ENCODE results near the gene TVP23A. TPM values are rescaled to one million over a fixed set of nuclear protein-coding genes. Genes with fewer than 3 reads are reported as not detected.

The TVP23A gene
- total RNA-seq, 6 experiments from 2014 or later, result 0.06 to 0.22 (median 0.13) TPM; not detected in 1

DNA sequence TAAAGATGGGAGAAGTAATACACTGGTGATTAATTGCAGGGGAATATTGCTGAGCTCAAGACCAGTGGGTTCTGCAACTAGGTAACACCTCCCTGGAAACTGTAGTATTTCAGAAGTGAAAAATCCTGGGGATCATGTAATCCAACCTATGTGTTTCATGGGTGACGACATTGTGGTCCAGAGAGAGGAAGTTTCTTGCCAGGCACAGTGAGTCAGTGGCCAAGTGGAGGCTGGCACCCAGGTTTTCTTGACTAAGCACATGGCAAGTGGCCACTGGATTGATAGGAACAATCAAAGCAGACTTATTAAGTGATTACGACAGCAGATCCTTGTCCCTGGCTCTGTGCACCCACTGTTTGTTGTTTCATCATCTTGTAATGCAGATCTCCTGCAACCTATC is 43.8 kb upstream of the TVP23A start:
- no peaks in the 10 kb centered on the region for H3K36me3 ChIP-seq
- ATAC-seq (peak; percentile 59 to 94 (median 92)), DNase-seq (peak; percentile 59 to 75 (median 71))
- intact Hi-C loops (cut with DNase I), result no loop called here
- H3K27me3 ChIP-seq, result no peaks in the 10 kb centered on the region
- peaks cover 0 to 6% (median 0%) of the 10 kb centered on the region in 4 donors for H3K4me1 ChIP-seq
- no peak overlapping the region for H3K27ac ChIP-seq
- no peaks in the 10 kb centered on the region for H3K9me3 ChIP-seq
- WGBS (ENCODE audit: insufficient coverage, low coverage, low lambda C conversion rate, missing lambda C conversion rate), result 20% methylated on average over 2 of the region's 2 CpGs
- TF ChIP-seq POLR2A (IDR thresholded peaks at IDR 0.05), result no peak
- TF ChIP-seq, protein P1, sequence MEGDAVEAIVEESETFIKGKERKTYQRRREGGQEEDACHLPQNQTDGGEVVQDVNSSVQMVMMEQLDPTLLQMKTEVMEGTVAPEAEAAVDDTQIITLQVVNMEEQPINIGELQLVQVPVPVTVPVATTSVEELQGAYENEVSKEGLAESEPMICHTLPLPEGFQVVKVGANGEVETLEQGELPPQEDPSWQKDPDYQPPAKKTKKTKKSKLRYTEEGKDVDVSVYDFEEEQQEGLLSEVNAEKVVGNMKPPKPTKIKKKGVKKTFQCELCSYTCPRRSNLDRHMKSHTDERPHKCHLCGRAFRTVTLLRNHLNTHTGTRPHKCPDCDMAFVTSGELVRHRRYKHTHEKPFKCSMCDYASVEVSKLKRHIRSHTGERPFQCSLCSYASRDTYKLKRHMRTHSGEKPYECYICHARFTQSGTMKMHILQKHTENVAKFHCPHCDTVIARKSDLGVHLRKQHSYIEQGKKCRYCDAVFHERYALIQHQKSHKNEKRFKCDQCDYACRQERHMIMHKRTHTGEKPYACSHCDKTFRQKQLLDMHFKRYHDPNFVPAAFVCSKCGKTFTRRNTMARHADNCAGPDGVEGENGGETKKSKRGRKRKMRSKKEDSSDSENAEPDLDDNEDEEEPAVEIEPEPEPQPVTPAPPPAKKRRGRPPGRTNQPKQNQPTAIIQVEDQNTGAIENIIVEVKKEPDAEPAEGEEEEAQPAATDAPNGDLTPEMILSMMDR (IDR thresholded peaks at IDR 0.05), result no peak
- H3K4me3 ChIP-seq, result no peak overlapping the region

DNA sequence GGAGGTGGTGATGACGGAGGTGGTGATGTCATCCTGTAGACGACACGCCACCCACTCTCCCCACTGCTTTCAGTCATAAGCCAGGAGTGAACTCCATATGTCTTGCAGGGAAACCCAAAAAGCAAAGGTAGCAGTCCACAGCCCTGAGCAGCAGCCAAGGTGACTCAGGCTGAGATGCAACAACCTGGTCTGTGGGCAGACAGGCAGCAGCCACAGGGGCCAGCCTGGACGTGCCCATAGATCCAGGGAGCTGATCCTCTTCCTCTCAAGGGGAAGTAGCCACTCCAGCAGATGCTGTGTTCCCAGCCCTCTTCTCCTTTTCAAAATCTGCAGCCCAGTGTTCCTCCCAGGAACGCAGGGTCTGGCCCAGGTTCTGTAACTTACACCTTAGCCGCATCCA is 41.1 kb upstream of the TVP23A start:
- DNase-seq (peak in 1 of 3 donors; percentile 26), ATAC-seq (no peak)
- no peaks in the 10 kb centered on the region for H3K9me3 ChIP-seq
- no peak overlapping the region for H3K4me3 ChIP-seq
- TF ChIP-seq, protein P1 (IDR thresholded peaks at IDR 0.05), result no peak
- WGBS (ENCODE audit: insufficient coverage, low coverage, low lambda C conversion rate, missing lambda C conversion rate), result 78% methylated on average over 5 of the region's 6 CpGs
- no peaks in the 10 kb centered on the region for H3K27me3 ChIP-seq
- H3K36me3 ChIP-seq, result no peaks in the 10 kb centered on the region
- no peak overlapping the region for H3K27ac ChIP-seq
- peaks cover 0 to 6% (median 0%) of the 10 kb centered on the region in 4 donors for H3K4me1 ChIP-seq
- intact Hi-C loops (cut with DNase I), result no loop called here

DNA sequence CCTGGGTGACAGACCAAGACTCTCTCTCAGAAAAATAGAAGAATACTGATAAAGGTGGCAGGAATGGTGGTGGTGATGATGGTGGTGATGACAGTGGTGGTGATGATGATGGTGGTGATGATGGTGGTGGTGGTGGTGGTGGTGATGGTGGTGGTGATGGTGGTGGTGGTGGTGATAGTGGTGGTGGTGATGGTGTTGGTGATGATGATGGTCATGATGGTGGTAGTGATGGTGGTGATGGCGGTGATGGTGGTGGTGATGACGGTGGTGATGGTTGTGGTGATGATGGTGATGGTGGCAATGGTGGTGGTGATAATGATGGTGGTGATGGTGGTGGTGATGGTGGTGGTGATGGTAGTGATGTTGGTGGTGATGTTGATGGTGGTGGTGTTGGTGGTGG is 40.4 kb upstream of the TVP23A start:
- DNase-seq, result no peak
- 32% methylated on average over 2 of the region's 2 CpGs for WGBS (ENCODE audit: insufficient coverage, low coverage, low lambda C conversion rate, missing lambda C conversion rate)
- intact Hi-C loops (cut with DNase I), result no loop called here
- Histone ChIP-seq H3K27ac (no peak overlapping the region), H3K4me1 (peaks cover 0 to 6% (median 0%) of the 10 kb centered on the region in 4 donors), H3K36me3 (no peaks in the 10 kb centered on the region), H3K4me3 (no peak overlapping the region), H3K27me3 (no peaks in the 10 kb centered on the region), H3K9me3 (no peaks in the 10 kb centered on the region)
- ATAC-seq, result no peak
- TF ChIP-seq, protein P1 (IDR thresholded peaks at IDR 0.05), result no peak
- TF ChIP-seq POLR2A (IDR thresholded peaks at IDR 0.05), result no peak

DNA sequence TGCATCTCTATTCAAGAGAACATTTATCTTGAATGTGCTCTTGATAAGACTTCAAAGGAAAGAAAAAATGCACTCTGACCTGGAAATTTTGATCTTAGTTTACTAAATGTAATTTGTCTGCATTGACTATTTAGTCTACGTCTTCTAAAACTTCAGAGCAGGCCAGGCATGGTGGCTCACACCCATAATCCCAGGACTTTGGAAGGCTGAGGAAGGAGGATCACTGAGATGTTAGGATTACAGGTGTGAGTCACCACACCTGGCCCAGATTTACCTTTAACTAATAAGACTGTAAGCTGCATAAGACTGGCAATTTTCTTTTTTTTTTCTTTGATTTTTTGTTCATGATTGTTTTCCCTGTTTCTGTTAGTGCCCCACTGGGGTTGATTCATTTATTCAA is 39.6 kb upstream of the TVP23A start:
- no peak overlapping the region for H3K4me3 ChIP-seq
- ATAC-seq, result no peak
- H3K36me3 ChIP-seq, result no peaks in the 10 kb centered on the region
- intact Hi-C loops (cut with DNase I), result no loop called here
- peaks cover 0 to 6% (median 0%) of the 10 kb centered on the region in 4 donors for H3K4me1 ChIP-seq
- no peak for TF ChIP-seq POLR2A (IDR thresholded peaks at IDR 0.05)
- TF ChIP-seq, protein P1 (IDR thresholded peaks at IDR 0.05), result no peak
- DNase-seq, result no peak
- H3K9me3 ChIP-seq, result no peaks in the 10 kb centered on the region
- no peaks in the 10 kb centered on the region for H3K27me3 ChIP-seq
- 83% methylated on average over 1 of the region's 1 CpG for WGBS (ENCODE audit: insufficient coverage, low coverage, low lambda C conversion rate, missing lambda C conversion rate)
- no peak overlapping the region for H3K27ac ChIP-seq

DNA sequence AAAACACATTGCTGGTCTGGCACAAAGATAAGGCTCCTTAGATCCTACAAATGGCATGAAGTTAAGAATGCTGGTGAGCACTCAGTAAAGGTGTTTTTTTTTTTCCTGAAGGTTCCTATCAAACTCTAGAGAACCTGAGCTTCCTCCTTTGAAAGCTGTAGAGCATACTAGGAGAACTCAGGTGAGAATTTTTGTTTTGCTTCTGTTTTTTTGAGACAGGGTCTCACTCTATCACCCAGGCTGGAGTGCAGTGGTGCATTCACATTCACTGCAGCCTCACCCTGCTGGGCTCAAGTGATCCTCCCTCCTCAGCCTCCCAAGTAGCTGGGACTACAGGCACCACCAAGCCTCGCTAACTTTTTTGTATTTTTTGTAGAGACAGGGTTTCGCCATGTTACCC is 37.4 kb upstream of the TVP23A start:
- Histone ChIP-seq H3K4me3 (no peak overlapping the region), H3K36me3 (no peaks in the 10 kb centered on the region), H3K27me3 (no peaks in the 10 kb centered on the region), H3K27ac (no peak overlapping the region), H3K4me1 (no peaks in the 10 kb centered on the region), H3K9me3 (no peaks in the 10 kb centered on the region)
- ATAC-seq, result no peak
- DNase-seq, result no peak
- 100% methylated on average over 2 of the region's 2 CpGs for WGBS (ENCODE audit: insufficient coverage, low coverage, low lambda C conversion rate, missing lambda C conversion rate)
- TF ChIP-seq, protein P1 (IDR thresholded peaks at IDR 0.05), result no peak
- no peak for TF ChIP-seq POLR2A (IDR thresholded peaks at IDR 0.05)
- intact Hi-C loops (cut with DNase I), result no loop called here

All from right lobe of liver (tissue), 6 donors.